ENCODE measurements around the gene PLEKHG4B.
"Not testable (repeated sequence)": the region's sequence is repeated elsewhere in the genome, so short reads cannot be mapped to it uniquely, and the experiment has no call there.

PLEKHG4B gene

DNA sequence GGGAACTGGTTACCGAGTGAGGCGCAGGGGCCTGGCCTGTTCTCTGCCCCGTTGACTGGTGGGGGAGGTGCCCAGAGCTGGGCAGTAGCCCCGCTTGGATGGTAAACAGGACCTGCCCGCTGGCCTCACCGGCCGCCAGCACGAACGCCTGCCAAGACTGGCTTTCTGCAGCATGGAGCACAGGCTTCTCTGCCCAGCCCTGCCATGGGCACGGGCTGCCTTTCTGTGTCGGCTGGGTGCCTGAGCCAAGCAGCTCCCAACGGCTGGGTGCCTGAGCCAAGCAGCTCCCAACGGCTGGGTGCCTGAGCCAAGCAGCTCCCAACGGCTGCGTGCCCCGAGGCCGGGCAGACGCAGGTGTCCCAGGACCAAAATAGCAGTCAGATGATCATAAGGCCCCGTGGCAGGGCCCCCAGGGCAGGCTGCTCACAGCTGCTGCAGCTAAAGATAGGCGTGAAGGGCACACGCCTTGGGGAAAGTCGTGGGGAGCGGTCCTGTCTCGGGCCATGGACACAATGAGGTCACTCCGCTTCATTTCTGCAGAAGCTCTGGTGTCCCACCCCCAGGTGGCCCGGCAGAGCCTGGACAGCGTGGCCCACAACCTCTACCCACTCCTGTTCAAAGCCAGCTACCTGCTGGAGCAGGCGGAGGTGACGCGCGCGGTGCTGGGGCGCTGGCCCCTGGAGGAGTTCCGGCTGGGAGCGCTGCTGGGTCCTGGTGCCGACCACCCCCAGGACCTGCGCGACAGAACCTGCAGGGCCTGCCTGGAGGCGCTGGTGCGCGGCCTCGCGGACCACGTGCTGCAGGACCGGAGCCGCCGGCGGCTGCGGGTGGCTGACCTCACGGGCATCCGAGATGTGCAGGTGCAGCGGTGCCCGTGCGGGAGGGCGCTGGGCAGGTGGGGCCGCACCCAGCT, 99.3 kb downstream of the PLEKHG4B start, which contains the start of gene LRRC14B:
Gene LRRC14B, plus strand, starts transcription at position 460 of the 913 bp plus-strand sequence. Its CDS starts 44 bp downstream, at position 504.
- no peak for DNase-seq

DNA sequence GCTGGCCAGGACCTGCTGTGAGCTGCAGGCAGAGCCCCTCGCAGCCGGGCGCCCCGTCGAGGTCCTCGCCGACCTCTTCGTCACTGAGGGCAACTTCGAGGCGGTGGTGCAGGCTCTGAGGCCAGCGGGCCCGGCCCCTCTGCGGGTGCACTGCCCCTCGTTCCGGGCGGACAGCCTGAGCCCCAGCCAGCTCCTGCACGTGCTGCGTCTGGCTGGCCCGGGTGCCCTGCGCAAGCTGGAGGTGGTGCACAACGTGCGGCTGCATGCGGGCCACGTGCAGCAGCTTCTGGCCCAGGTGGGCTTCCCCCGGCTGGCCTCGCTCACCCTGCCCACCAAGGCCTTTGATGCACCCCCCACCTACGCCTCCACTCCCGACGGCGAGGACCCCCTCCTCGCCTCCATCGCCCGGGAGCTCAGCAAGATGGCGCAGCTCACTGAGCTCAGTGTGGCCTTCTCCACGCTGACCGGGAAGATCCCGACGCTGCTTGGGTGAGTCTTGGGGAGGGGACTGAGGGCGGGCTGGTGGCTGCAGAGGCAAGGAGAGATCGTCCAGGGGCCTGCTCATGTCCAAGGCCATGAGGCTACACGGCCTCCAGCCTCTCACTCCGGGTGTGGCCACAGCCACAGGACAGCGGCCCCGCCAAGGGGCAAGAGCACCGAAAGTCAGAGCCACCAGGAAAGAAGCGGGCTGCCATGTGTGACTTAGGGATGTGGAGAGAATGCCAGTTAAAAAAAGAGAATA, 100.2 kb downstream of the PLEKHG4B start:
- no peak for DNase-seq

DNA sequence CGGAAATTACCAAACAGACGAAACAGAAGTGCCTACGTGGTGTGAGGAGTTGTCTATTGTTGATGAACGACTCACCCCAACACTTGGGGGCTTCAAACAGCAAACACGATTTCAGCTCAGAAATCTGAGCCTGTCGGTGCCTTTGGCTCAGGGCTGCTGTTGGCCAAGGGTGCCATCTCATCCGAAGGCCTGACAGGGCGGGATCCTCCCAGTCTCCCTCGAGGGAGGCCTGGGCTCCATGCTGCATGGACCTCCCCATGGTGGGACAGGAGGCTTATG, 100.7 kb downstream of the PLEKHG4B start:
- DNase-seq: no peak

DNA sequence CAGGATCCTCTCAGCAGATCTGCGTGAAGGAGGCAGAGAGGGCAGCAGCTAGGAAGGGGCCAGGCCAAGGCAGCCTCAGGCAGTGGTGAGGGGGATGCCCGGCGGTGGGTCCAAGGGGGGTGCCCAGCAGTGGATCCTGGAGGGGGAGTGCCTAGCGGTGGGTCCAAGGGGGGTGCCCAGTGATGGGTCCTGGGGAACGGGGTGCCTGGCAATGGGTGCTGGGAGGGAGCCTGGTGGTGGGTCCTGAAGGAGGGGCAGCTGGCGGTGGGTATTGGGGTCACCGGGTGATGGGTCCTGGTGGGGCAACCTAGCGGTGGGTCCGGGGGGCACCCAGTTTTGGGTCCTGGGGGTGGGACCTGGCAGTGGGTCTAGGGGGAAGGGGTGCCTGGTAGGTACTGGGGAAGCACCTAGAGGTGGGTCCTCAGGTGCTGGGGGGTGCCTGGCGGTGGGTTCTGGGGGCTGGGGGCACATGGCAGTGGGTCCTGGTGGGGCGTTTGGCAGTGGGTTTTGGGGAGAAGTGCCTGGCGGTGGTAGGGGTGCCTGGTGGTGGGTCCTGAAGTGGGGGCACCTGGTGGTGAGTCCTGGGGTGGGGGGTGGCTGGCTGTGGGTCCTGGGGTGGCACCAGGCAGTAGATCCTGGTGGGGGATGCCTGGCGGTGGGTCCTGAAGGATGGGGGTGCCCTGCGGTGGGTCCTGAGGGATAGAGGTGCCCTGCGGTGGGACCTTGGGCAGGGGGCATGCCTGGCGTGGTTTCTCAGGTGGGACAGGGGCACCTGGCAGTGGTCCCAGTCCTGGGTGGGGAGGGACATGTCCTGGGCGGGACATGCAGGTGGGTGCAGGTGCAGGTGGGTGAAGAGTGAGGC, 101.2 kb downstream of the PLEKHG4B start:
- no peak for DNase-seq

DNA sequence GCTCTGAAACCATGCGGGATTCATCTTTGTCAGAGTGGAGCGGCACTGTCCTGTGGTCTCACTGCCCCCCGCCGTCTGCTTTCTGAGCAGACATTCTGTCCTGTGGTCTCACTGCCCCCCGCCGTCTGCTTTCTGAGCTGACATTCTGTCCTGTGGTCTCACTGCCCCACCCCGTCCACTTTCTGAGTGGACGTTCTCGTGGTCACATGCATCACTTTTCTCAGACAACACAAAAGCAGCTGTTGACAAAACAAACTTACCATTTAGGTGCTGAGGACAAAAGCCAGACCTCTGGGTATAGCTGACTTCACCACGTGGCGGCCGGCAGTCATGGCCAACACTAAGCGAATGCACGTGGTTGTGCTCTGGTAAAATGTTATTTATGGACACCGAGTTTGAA, 102.1 kb downstream of the PLEKHG4B start:
- no peak for DNase-seq

DNA sequence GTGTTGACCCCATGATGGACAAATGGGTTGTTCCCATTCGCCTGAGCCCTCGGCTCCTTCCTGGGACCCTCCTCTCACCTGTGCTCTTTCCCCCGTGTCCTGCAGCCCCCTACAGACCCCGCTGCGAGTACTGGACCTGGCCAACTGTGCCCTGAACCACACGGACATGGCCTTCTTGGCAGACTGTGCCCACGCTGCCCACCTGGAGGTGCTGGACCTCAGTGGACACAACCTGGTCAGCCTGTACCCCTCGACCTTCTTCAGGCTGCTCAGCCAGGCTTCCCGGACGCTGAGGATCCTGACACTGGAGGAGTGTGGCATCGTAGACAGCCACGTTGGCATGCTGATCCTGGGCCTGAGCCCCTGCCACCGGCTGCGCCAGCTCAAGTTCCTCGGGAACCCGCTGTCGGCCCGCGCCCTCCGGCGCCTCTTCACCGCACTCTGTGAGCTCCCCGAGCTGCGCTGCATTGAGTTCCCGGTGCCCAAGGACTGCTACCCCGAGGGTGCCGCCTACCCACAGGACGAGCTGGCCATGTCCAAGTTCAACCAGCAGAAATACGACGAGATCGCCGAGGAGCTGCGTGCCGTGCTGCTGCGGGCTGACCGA, 102.7 kb downstream of the PLEKHG4B start:
- no peak for DNase-seq

DNA sequence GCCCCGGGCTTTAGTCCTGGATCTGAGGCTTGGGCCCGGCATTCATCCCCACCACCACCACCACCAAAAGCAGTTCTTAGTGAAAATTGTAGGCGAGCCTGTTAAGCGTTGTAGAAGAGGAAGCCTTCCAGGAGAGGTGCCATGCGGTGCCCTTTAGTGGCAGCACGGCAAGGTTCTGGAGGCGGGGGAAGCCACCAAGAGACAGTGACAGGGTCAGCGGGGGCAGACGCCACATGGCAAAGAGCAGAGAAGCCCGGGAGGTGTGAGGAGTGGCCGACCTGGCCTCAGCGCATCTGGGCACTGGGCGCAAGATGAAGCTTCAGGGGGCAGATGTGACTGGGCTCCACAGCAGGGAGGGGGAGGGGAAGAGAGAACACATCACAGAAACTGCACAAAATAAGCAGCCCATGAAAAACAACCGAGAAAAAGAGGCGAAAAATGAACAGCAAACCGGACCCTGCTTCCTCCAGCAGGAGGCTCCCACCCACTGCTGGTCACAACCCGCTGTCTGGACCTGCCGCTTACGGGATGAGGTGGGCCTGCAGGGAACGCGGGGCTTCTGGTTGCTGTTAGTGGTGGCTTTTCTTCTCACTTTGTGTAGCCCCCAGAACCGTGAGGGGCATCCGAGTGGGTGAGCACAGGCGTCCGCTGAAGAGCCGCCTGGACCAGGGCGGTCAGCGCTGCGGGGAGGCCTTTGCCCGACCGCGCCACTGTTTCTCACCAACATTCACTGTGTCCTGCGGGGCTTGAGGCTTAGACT, 103.6 kb downstream of the PLEKHG4B start:
- no peak for DNase-seq

DNA sequence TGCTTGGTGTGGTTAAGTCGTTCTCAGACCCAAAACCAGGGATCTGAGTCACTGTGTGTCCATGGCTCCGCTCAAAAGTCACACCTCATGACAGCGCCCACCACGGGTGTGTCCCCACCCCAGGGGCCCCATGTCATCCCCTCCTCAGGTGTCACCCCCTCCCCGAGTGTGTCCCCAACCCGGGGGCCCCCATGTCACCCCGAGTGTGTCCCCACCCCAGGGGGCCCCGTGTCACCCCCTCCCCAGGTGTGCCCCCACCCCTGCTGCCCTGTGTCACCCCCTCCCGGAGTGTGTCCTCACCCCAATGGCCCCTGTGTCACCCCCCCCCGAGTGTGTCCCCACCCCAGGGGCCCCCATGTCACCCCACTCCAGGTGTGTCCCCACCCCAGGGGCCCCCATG, 104.4 kb downstream of the PLEKHG4B start:
- no peak for DNase-seq

DNA sequence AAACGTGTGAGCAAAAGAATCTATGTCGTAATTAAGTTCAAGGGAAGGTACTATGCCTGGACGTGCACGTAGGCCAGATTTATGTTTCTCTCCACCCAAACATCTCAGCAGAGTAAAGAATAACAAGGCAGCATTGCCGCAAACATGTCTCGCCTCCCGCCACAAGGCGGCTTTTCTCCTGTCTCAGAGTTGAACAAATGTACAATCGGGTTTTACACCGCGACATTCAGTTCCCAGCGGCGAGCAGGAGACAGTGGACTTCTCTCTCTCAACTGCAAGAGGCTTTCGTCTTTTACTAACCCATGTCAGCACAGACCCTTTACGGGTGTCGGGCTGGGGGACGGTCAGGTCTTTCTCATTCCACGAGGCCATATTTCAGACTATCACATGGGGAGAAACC, 105.1 kb downstream of the PLEKHG4B start:
- DNase-seq: not testable (repeated sequence)

DNA sequence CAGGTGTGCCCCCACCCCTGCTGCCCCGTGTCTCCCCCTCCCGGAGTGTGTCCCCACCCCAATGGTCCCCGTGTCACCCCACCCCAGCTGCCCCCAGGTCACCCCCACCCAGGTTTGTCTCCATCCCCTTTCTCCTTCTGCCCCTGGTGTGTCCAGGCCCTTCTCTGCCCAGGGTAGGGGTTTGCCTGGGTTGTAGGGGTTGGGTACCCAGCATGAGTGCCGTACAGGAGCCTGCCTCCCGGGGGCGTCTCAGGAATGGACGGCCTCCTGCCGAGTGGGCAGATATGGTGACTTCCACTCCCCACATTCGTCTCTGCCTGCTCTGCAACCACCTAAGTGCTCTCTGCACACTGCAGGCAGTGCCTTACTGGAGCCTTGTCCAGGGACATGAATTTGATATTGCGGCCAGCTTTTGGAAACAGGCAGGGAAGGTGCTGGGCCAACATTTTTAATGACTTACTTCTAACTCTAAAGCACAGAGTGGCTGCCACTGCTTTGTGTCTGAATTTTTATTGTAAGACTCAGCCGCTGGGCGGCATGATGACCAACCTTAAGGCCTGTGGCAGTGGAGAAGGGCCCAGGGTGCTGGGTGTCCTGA, 106.0 kb downstream of the PLEKHG4B start:
- no peak for DNase-seq

DNA sequence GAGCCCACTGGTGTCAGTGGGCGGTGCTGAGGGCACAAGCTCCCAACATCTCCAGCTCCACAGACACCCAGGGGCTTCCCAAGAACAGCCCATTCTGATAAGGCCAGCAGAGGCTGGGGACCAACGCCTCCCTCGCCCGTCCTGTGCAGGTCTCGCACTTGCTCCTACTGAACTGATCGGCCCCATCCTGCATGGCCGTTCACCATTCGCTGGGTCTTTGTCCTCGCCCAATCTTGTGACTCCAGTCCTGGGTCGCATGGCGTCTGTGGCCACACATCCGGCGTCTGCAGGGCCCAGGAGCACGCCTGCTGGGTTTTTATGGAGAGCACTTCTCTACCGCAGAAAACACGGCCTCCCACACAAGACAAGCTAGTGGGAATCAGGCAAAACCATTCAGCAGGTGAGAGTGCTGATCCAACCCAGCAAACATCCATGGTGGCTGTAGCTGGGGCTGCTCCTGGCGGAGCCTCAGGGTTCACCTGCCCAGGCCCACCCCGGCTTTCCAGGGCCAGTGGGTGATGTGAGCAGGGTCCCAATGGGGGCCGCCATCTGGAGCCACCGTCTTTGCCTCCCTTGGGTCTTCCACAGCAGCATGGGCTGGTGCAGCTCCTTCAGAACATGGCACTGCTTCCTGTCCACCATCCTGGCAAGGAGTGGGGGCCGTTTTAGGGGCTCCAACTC, 106.7 kb downstream of the PLEKHG4B start:
- no peak for DNase-seq

DNA sequence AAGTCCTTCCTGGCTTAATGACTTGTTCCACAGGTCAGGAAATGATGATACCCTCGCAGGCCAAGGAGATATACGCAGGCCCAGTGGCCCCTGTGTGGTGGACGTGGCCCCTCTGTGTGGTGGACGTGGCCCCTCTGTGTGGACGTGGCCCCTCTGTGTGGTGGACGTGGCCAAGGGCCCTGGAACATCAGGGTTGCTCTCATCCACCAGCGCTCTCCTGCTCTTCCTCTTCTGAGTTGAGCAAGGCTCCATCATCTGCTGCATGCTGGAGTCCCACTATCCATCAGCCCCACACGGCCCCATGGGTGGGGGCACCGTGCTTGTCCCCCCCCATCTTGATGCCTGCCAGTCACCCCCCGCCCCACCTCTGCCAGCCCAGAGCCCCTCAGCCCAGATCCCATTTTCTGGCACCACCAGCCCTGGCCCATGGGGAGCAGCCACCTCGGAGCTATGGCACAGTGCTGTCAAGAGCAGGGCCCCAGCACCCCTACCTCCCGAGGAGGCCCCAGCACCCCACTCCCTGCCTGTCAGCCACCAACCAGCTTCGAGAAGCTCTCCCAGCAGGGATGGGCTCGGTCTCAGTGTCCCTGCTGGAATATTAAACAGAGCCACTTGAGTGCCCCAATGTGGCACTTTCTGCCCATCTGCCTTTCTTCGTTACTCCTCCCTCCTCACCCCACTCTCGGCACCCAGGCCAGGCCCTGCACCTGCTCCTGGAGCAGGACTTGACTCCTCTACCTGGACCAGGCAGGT, 107.4 kb downstream of the PLEKHG4B start:
- DNase-seq: no peak

DNA sequence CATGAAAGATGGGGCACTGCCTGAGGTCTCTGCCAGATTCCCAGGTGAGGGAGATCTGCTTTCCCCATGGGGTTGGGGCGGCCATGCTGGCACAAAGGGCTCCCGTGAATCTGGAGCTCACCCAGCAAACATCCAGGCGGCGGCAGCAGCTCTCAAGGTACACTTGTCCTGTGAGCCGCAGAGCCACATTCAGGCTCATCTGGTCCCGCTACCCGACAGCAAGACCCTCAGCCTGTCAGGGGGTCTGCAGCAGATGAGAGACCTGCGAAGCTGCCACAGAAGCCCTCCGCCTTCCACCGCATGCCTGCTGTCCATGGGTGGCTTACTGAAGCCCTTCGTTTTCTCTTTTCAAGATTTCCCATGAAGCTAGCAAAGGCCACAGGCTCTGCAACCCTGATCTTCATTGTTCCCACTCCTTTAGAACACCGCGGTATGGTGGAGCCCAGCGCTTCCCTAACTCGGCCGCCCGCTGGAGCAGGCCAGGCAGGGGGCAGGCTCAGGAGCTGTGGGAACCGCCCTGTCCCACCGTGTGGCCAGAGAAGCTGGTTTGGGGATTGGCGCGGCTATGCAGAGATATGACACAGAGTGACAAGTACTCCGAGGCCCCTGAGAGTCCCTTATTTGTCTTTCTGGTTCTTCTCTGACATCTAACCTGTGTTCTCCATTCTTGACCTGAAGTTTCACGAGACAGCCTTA, 108.1 kb downstream of the PLEKHG4B start:
- DNase-seq: no peak

DNA sequence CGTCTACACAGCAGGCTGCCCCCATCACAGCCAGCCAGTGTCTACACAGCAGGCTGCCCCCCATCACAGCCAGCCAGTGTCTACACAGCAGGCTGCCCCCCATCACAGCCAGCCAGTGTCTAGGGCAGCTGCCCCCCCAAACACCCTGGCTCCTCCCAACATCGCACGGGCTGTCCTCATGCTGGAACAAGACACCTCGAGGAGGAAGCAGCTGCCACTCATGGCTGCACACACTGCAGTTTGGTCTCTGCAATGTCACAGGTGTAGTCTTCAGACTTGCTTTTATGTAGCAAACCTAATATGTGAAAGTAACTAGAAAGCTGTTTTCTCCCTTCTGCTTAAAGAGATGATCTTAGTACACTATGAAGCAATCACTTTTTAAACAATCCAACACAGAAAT, 109.0 kb downstream of the PLEKHG4B start:
- no peak for DNase-seq

DNA sequence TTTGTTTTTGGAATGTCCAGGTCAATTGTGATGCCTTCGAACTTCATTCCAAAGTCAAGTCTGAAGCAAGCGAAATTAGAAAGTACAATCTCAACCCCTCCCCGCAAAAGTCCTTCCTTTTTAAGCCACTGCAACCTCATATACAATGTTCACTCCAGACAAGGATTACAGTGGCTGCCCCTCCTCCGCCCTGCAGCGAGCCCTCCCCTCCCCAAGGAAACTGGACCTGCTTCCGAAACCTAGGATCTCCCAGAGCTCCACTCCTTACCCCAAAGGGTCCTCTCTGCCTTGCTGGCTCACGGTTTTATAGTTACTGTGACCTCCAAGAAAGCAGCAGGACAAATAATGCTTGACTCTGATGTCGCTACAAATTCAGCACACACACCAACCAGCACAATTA, 109.7 kb downstream of the PLEKHG4B start:
- no peak for DNase-seq

DNA sequence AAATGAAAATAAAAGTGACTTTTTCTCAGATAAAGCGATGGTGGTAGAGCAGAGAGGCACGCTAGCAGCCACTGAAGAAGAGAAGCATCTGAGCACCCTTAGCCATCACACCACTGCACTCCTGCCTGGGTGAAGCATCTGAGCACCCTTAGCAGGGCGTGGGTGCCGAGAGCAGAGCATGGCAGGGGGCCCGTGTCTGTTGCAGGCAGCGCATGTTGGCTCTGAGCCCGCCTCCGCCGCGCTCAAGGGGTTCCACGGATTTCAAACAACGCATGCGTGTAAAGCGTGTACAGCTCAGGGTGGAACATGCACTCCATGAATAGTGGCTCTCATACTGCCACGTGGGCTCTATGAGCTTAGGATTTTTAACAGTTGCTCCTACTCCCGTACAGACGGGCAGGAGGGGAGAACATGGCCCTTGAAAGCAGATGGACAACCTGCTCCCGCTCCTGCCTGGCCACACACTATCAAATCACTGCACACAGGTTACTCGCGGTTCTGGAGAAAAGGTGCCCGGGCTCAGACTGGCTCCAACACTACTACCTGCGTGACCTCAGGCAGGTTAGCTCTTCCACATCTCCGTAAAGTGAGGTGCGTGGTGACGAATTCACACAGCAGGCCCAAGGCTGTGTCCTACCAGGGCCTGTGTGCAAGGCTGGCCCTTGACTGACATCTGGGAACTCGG, 111.4 kb downstream of the PLEKHG4B start:
- no peak for DNase-seq

DNA sequence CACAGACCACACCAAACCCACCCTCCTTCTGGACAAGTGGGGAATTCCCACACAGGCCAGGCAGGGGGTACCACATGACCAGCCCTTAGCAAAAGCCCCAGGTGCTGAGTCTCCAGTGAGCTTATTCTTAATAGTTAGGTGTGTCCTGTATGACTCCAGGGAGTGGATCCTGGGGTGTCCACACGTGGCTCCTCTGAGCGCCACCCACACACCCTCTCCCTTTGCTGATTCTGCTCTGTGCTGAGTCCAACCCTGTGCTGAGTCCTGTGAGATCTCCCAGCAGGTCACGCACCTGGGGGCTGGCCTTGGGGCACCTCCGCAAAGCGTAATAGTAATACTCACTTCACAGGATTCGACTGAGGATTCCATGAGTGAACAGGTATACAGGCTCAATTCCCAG, 112.0 kb downstream of the PLEKHG4B start:
- DNase-seq: no peak

DNA sequence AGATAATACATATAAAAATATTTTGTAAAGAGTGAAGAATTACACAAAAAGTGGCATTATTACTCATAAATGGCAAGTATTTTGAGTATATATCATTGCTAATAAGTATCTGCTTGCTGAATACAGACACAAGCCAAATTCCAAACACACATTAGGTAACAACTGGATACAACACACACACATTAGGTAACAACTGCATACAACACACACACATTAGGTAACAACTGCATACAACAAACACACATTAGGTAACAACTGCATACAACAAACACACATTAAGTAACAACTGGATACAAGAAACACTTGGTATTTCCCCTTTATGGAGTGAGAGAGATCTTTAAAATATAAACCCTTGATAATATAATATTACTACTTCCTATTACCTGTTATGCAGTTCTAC, 112.5 kb downstream of the PLEKHG4B start:
- DNase-seq: no peak
